ENCODE measurements around the gene SNX15.

DNA sequence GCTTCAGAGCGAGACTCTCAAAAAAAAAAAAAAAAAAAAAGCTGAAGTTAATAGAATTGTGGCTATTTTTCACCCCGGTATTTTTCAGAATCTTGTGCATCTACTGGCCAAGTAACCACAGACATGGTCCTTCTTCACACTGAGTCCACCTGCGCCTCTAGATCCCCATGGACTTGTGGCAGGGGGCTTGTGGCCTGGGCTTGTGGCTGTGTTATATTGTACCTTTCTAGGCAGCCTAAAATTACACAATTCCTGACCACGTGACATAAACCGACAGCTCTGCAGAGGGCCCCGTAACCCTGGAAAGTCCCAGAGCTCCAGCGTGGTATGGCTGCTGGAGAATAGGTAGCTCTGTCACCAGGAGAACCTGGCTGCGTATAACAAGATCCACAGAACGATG lies 42.0 kb downstream of the SNX15 start:
- TF ChIP-seq, protein P1, sequence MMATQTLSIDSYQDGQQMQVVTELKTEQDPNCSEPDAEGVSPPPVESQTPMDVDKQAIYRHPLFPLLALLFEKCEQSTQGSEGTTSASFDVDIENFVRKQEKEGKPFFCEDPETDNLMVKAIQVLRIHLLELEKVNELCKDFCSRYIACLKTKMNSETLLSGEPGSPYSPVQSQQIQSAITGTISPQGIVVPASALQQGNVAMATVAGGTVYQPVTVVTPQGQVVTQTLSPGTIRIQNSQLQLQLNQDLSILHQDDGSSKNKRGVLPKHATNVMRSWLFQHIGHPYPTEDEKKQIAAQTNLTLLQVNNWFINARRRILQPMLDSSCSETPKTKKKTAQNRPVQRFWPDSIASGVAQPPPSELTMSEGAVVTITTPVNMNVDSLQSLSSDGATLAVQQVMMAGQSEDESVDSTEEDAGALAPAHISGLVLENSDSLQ (IDR thresholded peaks at IDR 0.05): no peak
- TF ChIP-seq BHLHE40 (IDR thresholded peaks at IDR 0.05; ENCODE audit: borderline replicate concordance): no peak
- TF ChIP-seq FOXK2 (IDR thresholded peaks at IDR 0.05): no peak
- no peak for TF ChIP-seq SUZ12 (IDR thresholded peaks at IDR 0.05)
- no peak for TF ChIP-seq ZNF384 (IDR thresholded peaks at IDR 0.05)
- TF ChIP-seq FOXA1 (IDR thresholded peaks at IDR 0.05): no peak
- TF ChIP-seq FOXM1 (IDR thresholded peaks at IDR 0.05; ENCODE audit: borderline replicate concordance): no peak
- no peak for TF ChIP-seq SP1 (IDR thresholded peaks at IDR 0.05)
- no peak for TF ChIP-seq ARNT (IDR thresholded peaks at IDR 0.05)
- TF ChIP-seq LEF1 (IDR thresholded peaks at IDR 0.05; ENCODE audit: borderline replicate concordance): no peak
- no peak for TF ChIP-seq HDGF (IDR thresholded peaks at IDR 0.05; ENCODE audit: borderline replicate concordance)
- no peak for TF ChIP-seq TARDBP (IDR thresholded peaks at IDR 0.05)
- no peak for TF ChIP-seq ELF4 (IDR thresholded peaks at IDR 0.05)

All from HEK293T (cell line).